CD1c-positive myeloid dendritic cell (primary cell): ENCODE results near the gene KIN.
"Not testable (repeated sequence)": the region's sequence is repeated elsewhere in the genome, so short reads cannot be mapped to it uniquely, and the experiment has no call there.

Source experiments
- DNase-seq: peaks from one replicate; pipeline ENCODE4 v3.0.0-alpha.2; 2016; ENCODE audit errors: extremely low spot score

Gene KIN

GRCh38 chr10:7787857-7788638, at the start of gene KIN, which contains the start of gene ATP5F1C:
KIN (minus strand) TSS chr10:7787993; CDS start chr10:7787933, 60 bp downstream.
ATP5F1C (plus strand) TSS chr10:7788177; CDS start chr10:7788208, 31 bp downstream.
- peak; percentile 99 for DNase-seq

GRCh38 chr10:7836571-7836970, 48.8 kb upstream of the KIN start:
- no peak for DNase-seq

- DNase-seq: no peak
Measured at GRCh38 chr10:7834262-7834661, 46.5 kb upstream of the KIN start.

GRCh38 chr10:7833210-7833609, 45.4 kb upstream of the KIN start:
- no peak for DNase-seq

GRCh38 chr10:7832060-7832459, 44.3 kb upstream of the KIN start:
- no peak for DNase-seq

- DNase-seq: no peak
Measured at GRCh38 chr10:7829289-7829834, 41.6 kb upstream of the KIN start.

- DNase-seq: no peak
Measured at GRCh38 chr10:7826971-7827370, 39.2 kb upstream of the KIN start.

- DNase-seq: no peak
Measured at GRCh38 chr10:7824251-7824650, 36.5 kb upstream of the KIN start.

GRCh38 chr10:7819121-7819460, 31.3 kb upstream of the KIN start:
- peak; percentile 30 for DNase-seq

- DNase-seq: peak; percentile 95
Measured at GRCh38 chr10:7818295-7819120, 30.7 kb upstream of the KIN start, which contains the start of gene TAF3. TAF3 (plus strand) TSS chr10:7818505; CDS start chr10:7818710, 205 bp downstream.

- DNase-seq: no peak
Measured at GRCh38 chr10:7817984-7818294, 30.1 kb upstream of the KIN start.

GRCh38 chr10:7817576-7817975, 29.8 kb upstream of the KIN start:
- DNase-seq: no peak

GRCh38 chr10:7813481-7813880, 25.7 kb upstream of the KIN start:
- DNase-seq: no peak

- not testable (repeated sequence) for DNase-seq
Measured at GRCh38 chr10:7811743-7812142, 23.9 kb upstream of the KIN start.

- no peak for DNase-seq
Measured at GRCh38 chr10:7811000-7811399, 23.2 kb upstream of the KIN start.

GRCh38 chr10:7810443-7810842, 22.6 kb upstream of the KIN start:
- DNase-seq: no peak

- no peak for DNase-seq
Measured at GRCh38 chr10:7808686-7809267, 21.0 kb upstream of the KIN start.

GRCh38 chr10:7804741-7805140, 16.9 kb upstream of the KIN start:
- no peak for DNase-seq

GRCh38 chr10:7804216-7804615, 16.4 kb upstream of the KIN start:
- DNase-seq: no peak

GRCh38 chr10:7802606-7803005, 14.8 kb upstream of the KIN start:
- DNase-seq: no peak

- no peak for DNase-seq
Measured at GRCh38 chr10:7797582-7797981, 9.8 kb upstream of the KIN start.

- no peak for DNase-seq
Measured at GRCh38 chr10:7795605-7796004, 7.8 kb upstream of the KIN start.
